SK-N-SH (cell line): ENCODE measurements around the gene NCOA5.

Experiments
- CHD2 ChIP-seq: fragments of 150-350 bp; IDR thresholded peaks from 2 replicates; pipeline ENCODE4 v1.6.1; 2018; ENCODE audit warnings: low read length; ENCODE audit not compliant: partially characterized antibody
- CTCF ChIP-seq: fragments of 200-600 bp; sonication (generic); IDR thresholded peaks from 2 replicates; pipeline ENCODE4 v1.6.1; 2017; ENCODE audit warnings: antibody characterized with exemption, mild to moderate bottlenecking, moderate library complexity
- NRF1 ChIP-seq: IDR thresholded peaks from 2 replicates; pipeline ENCODE4 v1.6.1; 2012; ENCODE audit warnings: low read depth, mild to moderate bottlenecking, low read length
- TEAD4 ChIP-seq: IDR thresholded peaks from 2 replicates; pipeline ENCODE4 v1.4.0; 2012; ENCODE audit warnings: mild to moderate bottlenecking, borderline replicate concordance; ENCODE audit not compliant: insufficient read depth

- TF ChIP-seq NRF1, result no peak
- no peak for TF ChIP-seq CTCF
- no peak for TF ChIP-seq TEAD4
- peak; percentile 84 for TF ChIP-seq CHD2
These were observed 49.6 kb upstream of the NCOA5 start for GRCh38 chr20:46139266-46139889.
